LHCN-M2 (cell line): ENCODE data around the gene CORO1C. TPM values are rescaled to one million over a fixed set of nuclear protein-coding genes. Genes with fewer than 3 reads are reported as not detected.

Experiments used
- DNase-seq: peaks from one replicate; pipeline ENCODE4 v3.0.0-alpha.2; 2012; ENCODE audit warnings: low read depth
- total RNA-seq: library from RNA; depleted of rRNA; stranded (reverse); fragments of >200 nt; gene quantifications from 2 replicates; pipeline ENCODE4 v1.2.3, GENCODE V29; 2014

CORO1C gene
- total RNA-seq, 1 experiment from 2014 or later, result 172 TPM

- DNase-seq, result no peak
Observed at GRCh38 chr12:108696996-108697290, 34.4 kb downstream of the CORO1C start.

GRCh38 chr12:108696111-108696995, 35.0 kb downstream of the CORO1C start:
- DNase-seq, result peak; percentile 99

GRCh38 chr12:108694812-108695278, 36.5 kb downstream of the CORO1C start:
- DNase-seq, result peak; percentile 35

GRCh38 chr12:108693751-108694150, 37.6 kb downstream of the CORO1C start:
- no peak for DNase-seq

GRCh38 chr12:108693186-108693730, 38.1 kb downstream of the CORO1C start:
- DNase-seq, result no peak

- DNase-seq, result peak; percentile 37
Observed at GRCh38 chr12:108691998-108692808, 39.1 kb downstream of the CORO1C start.

GRCh38 chr12:108691175-108691997, 39.9 kb downstream of the CORO1C start:
- DNase-seq, result peak; percentile 100

- DNase-seq, result no peak
Observed at GRCh38 chr12:108690542-108691174, 40.7 kb downstream of the CORO1C start.

GRCh38 chr12:108690191-108690518, 41.2 kb downstream of the CORO1C start:
- no peak for DNase-seq

GRCh38 chr12:108689314-108690190, 41.8 kb downstream of the CORO1C start:
- DNase-seq, result peak; percentile 68

GRCh38 chr12:108686780-108687179, 44.5 kb downstream of the CORO1C start:
- no peak for DNase-seq

- DNase-seq, result peak; percentile 72
Observed at GRCh38 chr12:108685469-108686260, 45.7 kb downstream of the CORO1C start.

- no peak for DNase-seq
Observed at GRCh38 chr12:108683906-108684556, 47.3 kb downstream of the CORO1C start.

GRCh38 chr12:108681317-108681716, 50.0 kb downstream of the CORO1C start:
- DNase-seq, result no peak

GRCh38 chr12:108679106-108679681, 52.1 kb downstream of the CORO1C start:
- DNase-seq, result no peak

GRCh38 chr12:108678104-108678730, 53.1 kb downstream of the CORO1C start:
- no peak for DNase-seq

- DNase-seq, result no peak
Observed at GRCh38 chr12:108677381-108677780, 53.9 kb downstream of the CORO1C start.

GRCh38 chr12:108676707-108677106, 54.6 kb downstream of the CORO1C start:
- no peak for DNase-seq
